ENCODE results near the gene NRXN2.

Gene NRXN2

DNA sequence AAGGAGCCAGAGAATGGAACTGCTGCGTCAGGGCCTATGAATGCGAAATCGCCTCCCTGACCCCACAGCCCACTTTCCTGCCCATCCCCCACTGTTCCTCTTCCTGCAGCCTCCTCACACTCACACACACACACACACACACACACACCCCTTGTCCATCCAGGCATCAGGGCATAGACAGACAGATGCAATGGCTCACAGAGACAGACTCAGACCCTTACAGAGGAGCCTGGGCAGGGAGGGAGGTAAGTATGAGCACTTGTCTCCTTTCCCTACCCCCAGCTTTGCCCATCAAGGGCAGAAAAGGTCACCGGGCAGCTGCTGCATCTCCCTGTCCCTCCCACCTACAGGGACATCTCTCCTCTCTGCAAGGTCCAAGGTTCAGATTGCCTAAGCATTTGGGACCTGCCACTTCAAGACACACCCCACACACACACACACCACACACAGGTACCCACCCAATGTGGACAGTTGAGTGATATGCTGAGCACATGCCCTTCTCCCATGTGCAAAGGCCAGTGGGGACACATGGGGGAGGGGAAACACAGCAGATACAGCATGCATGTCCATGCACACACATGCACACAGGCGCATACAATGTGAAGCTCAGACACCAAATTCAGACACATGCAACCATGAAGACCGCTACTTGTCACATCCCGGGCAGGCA, 2.0 kb upstream of the NRXN2 start:
- no peak for TF ChIP-seq RAD21 (IDR thresholded peaks at IDR 0.05; ENCODE audit: low read depth)
- no peak for TF ChIP-seq EP300 (IDR thresholded peaks at IDR 0.05; ENCODE audit: borderline replicate concordance)
- no peak for TF ChIP-seq CREB1 (IDR thresholded peaks at IDR 0.05; ENCODE audit: low read depth)
- TF ChIP-seq EGR1 (IDR thresholded peaks at IDR 0.05): no peak
- TF ChIP-seq FOXM1 (IDR thresholded peaks at IDR 0.05; ENCODE audit: borderline replicate concordance, low read depth): no peak
- no peak for TF ChIP-seq NFIC (IDR thresholded peaks at IDR 0.05)
- TF ChIP-seq, protein P1, sequence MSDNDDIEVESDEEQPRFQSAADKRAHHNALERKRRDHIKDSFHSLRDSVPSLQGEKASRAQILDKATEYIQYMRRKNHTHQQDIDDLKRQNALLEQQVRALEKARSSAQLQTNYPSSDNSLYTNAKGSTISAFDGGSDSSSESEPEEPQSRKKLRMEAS (IDR thresholded peaks at IDR 0.05): no peak
- TF ChIP-seq, protein P2, sequence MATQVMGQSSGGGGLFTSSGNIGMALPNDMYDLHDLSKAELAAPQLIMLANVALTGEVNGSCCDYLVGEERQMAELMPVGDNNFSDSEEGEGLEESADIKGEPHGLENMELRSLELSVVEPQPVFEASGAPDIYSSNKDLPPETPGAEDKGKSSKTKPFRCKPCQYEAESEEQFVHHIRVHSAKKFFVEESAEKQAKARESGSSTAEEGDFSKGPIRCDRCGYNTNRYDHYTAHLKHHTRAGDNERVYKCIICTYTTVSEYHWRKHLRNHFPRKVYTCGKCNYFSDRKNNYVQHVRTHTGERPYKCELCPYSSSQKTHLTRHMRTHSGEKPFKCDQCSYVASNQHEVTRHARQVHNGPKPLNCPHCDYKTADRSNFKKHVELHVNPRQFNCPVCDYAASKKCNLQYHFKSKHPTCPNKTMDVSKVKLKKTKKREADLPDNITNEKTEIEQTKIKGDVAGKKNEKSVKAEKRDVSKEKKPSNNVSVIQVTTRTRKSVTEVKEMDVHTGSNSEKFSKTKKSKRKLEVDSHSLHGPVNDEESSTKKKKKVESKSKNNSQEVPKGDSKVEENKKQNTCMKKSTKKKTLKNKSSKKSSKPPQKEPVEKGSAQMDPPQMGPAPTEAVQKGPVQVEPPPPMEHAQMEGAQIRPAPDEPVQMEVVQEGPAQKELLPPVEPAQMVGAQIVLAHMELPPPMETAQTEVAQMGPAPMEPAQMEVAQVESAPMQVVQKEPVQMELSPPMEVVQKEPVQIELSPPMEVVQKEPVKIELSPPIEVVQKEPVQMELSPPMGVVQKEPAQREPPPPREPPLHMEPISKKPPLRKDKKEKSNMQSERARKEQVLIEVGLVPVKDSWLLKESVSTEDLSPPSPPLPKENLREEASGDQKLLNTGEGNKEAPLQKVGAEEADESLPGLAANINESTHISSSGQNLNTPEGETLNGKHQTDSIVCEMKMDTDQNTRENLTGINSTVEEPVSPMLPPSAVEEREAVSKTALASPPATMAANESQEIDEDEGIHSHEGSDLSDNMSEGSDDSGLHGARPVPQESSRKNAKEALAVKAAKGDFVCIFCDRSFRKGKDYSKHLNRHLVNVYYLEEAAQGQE (IDR thresholded peaks at IDR 0.05; ENCODE audit: low read depth): no peak
- TF ChIP-seq, protein P3, sequence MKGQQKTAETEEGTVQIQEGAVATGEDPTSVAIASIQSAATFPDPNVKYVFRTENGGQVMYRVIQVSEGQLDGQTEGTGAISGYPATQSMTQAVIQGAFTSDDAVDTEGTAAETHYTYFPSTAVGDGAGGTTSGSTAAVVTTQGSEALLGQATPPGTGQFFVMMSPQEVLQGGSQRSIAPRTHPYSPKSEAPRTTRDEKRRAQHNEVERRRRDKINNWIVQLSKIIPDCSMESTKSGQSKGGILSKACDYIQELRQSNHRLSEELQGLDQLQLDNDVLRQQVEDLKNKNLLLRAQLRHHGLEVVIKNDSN (IDR thresholded peaks at IDR 0.05): no peak
- no peak for TF ChIP-seq TAF1 (IDR thresholded peaks at IDR 0.05; ENCODE audit: low read depth)
- no peak for TF ChIP-seq ZBTB7A (IDR thresholded peaks at IDR 0.05; ENCODE audit: low read depth)
- no peak for TF ChIP-seq TEAD4 (IDR thresholded peaks at IDR 0.05)
- no peak for TF ChIP-seq CEBPB (IDR thresholded peaks at IDR 0.05)
- no peak for TF ChIP-seq YY1 (IDR thresholded peaks at IDR 0.05; ENCODE audit: low read depth)
- TF ChIP-seq TCF12 (IDR thresholded peaks at IDR 0.05; ENCODE audit: low read depth): no peak

DNA sequence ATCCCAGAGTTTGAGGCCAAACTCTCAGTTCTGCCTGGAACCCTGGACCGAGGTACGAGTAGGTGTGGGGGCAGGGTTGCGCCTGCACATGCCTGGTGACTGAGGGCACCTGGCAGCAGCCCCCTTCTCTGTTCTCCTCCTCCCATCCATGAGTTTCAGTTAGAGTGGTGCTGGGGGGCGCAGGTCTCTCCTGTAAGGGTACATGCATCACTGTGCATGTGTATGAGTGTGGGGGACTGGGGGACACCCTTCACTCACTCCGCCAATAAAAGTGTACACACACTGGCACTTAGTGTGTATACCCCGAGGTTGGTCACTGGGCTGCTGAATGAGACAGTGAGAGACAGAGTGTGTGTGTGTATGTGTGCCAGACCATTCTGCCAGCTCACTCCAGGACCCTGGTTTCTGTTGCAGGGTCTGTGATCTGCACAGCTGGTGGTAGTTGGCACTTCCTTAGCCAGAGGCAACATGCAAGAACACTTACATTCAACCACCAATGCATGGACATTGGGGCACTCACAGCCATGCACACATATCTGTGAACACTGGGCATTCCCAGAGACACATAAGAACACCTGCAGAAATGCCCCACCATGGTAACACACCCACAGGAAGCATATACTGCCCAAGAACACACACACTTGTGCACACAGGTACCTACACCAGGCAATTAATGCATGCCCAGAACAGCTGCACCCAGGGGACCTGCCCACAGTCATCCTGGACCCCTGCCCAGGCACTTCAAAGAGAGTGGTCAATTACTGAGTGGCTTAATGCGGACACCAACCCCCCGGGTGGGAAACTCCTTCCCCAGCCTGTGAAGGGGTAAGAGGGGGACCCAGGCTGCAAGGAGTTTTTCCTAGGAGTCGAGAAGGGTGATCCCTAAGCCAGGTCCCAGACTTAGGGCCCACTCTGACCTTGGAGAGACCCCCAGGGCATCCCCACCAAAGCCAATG, 1.2 kb upstream of the NRXN2 start:
- TF ChIP-seq, protein P3 (IDR thresholded peaks at IDR 0.05): no peak
- TF ChIP-seq TAF1 (IDR thresholded peaks at IDR 0.05; ENCODE audit: low read depth) (no peak), FOXM1 (IDR thresholded peaks at IDR 0.05; ENCODE audit: borderline replicate concordance, low read depth) (no peak), RAD21 (IDR thresholded peaks at IDR 0.05; ENCODE audit: low read depth) (no peak), TCF12 (IDR thresholded peaks at IDR 0.05; ENCODE audit: low read depth) (no peak), CREB1 (IDR thresholded peaks at IDR 0.05; ENCODE audit: low read depth) (no peak), EP300 (IDR thresholded peaks at IDR 0.05; ENCODE audit: borderline replicate concordance) (no peak), TEAD4 (IDR thresholded peaks at IDR 0.05) (no peak), CEBPB (IDR thresholded peaks at IDR 0.05) (no peak), YY1 (IDR thresholded peaks at IDR 0.05; ENCODE audit: low read depth) (no peak), EGR1 (IDR thresholded peaks at IDR 0.05) (no peak), ZBTB7A (IDR thresholded peaks at IDR 0.05; ENCODE audit: low read depth) (no peak), NFIC (IDR thresholded peaks at IDR 0.05) (no peak)
- TF ChIP-seq, protein P2 (IDR thresholded peaks at IDR 0.05; ENCODE audit: low read depth): no peak
- TF ChIP-seq, protein P1 (IDR thresholded peaks at IDR 0.05): no peak

DNA sequence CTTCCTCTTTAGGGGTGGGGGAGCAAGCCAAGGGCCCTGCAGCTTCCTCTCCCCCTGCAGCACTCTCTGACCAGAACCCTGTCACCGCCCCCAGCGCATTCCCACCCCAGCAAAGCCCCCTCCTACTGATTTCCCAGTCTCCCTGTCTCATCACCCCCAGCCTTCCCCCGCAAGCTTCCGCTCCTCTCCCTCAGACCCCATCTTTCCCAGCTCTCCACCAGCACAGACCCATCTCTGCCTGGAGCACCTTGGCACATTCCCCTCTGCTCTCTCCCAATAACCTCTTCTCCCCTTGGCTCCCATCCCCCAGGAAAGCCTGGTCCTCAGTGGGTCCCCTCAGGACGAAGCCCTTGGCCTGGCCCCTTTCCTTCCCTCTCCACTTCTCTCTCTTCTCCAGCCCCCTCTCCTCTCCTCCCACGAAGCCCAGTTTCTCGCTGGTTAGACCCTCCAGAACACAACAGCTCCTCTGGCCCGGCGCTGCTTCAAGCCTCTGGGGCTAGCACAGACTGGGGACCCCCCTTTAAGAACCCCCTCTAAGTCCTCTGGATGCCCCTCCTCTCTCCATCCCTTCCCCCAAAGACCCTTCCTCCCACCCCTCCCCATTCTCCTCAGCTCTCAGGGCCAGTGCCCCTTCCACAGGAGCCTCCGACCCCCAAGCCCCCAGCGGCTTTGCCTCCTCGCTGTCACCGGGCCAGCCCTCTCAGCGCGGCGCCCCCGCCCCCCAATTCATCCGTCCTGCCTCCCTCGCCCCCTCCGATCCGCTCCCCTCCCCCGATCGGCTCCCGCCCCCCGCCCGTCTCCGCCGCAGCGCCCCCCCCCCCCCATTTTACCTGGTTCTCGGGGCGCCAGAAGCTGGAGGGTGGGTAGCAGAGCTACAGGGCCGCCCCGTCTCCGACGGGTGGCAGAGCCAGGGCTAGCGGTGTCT, 594 bp downstream of the NRXN2 start:
- no peak for TF ChIP-seq TAF1 (IDR thresholded peaks at IDR 0.05; ENCODE audit: low read depth)
- TF ChIP-seq, protein P3 (IDR thresholded peaks at IDR 0.05): no peak
- TF ChIP-seq CREB1 (IDR thresholded peaks at IDR 0.05; ENCODE audit: low read depth): no peak

DNA sequence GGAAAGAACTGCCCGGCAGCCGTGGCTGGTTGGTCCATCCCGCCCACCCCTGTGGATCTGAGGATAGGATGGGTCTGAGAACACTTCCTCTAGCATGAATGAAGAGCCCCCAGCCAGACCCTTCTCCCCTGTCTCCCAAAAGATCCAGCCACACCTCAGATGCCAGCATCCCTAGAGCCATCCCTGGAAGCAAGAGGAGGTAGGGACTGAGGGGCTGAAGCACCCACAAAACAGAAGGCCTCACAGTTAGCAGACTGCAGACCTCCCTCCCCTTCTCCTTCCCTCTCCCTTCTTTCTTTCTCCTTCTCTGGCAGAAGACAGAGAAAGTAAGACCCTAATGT, 1.7 kb downstream of the NRXN2 start:
- TF ChIP-seq CREB1 (IDR thresholded peaks at IDR 0.05; ENCODE audit: low read depth): no peak
- no peak for TF ChIP-seq EP300 (IDR thresholded peaks at IDR 0.05; ENCODE audit: borderline replicate concordance)
- no peak for TF ChIP-seq FOXM1 (IDR thresholded peaks at IDR 0.05; ENCODE audit: borderline replicate concordance, low read depth)
- TF ChIP-seq CEBPB (IDR thresholded peaks at IDR 0.05): no peak
- TF ChIP-seq, protein P3 (IDR thresholded peaks at IDR 0.05): no peak
- no peak for TF ChIP-seq TCF12 (IDR thresholded peaks at IDR 0.05; ENCODE audit: low read depth)
- TF ChIP-seq NFIC (IDR thresholded peaks at IDR 0.05): no peak
- TF ChIP-seq EGR1 (IDR thresholded peaks at IDR 0.05): no peak

All from Ishikawa (cell line).